SK-N-SH treated with all-trans-retinoic acid at 6 μM for 48 hours (cell line): ENCODE results near the gene CRIP3.

Experiments
- ARNTL ChIP-seq: fragments of 450-650 bp; formaldehyde crosslinking; IDR thresholded peaks from 2 replicates; pipeline ENCODE4 v1.5.0; 2020; ENCODE audit warnings: low read depth, mild to moderate bottlenecking, moderate library complexity, borderline replicate concordance
- BACH2 ChIP-seq: fragments of 250-450 bp; sonication (Bioruptor Pico); IDR thresholded peaks from 2 replicates; pipeline ENCODE4 v1.9.0; 2021; ENCODE audit warnings: mild to moderate bottlenecking, borderline replicate concordance
- PATZ1 ChIP-seq: fragments of 250-450 bp; sonication (Bioruptor Pico); IDR thresholded peaks from 2 replicates; pipeline ENCODE4 v1.8.0; 2020; ENCODE audit warnings: mild to moderate bottlenecking, moderate library complexity, borderline replicate concordance
- PPARA ChIP-seq: fragments of 250-450 bp; sonication (Bioruptor Pico); IDR thresholded peaks from 2 replicates; pipeline ENCODE4 v1.5.0; 2020; ENCODE audit warnings: mild to moderate bottlenecking, borderline replicate concordance
- SNAI2 ChIP-seq: fragments of 250-450 bp; sonication (Bioruptor Pico); IDR thresholded peaks from 2 replicates; pipeline ENCODE4 v1.5.0; 2020; ENCODE audit warnings: mild to moderate bottlenecking, moderate library complexity
- ZC3H10 ChIP-seq: fragments of 250-450 bp; sonication (Bioruptor Pico); IDR thresholded peaks from 2 replicates; pipeline ENCODE4 v1.5.1; 2021; ENCODE audit warnings: mild to moderate bottlenecking, moderate library complexity
- ZFP30 ChIP-seq: fragments of 450-650 bp; formaldehyde crosslinking; IDR thresholded peaks from 2 replicates; pipeline ENCODE4 v1.5.0; 2022; ENCODE audit warnings: mild to moderate bottlenecking, moderate library complexity
- ZNF565 ChIP-seq: fragments of 450-650 bp; formaldehyde crosslinking; conservative IDR thresholded peaks from 2 replicates; pipeline ENCODE4 v1.5.0; 2020; ENCODE audit warnings: low read depth, mild to moderate bottlenecking, moderate library complexity

- TF ChIP-seq PATZ1 (CRISPR knock-in tag) (no peak), PPARA (CRISPR knock-in tag) (no peak), ZNF565 (no peak), ZFP30 (no peak), ARNTL (no peak), BACH2 (CRISPR knock-in tag) (no peak), SNAI2 (no peak), ZC3H10 (no peak)
These were observed 51.1 kb downstream of the CRIP3 start for GRCh38 chr6:43257367-43258145.
